DND-41 (cell line): ENCODE results near the gene SMC3.

Experiments
- ATAC-seq: fragments of 200-7000 bp; cut with Tn5 transposase; 3 replicates; pipeline ENCODE4 v1.9.1; 2021; ENCODE audit warnings: low read depth; ENCODE audit not compliant: insufficient read depth
- DNase-seq: peaks from one replicate; pipeline ENCODE4 v3.0.0-alpha.2; 2020
- H2AFZ ChIP-seq: 2 replicates; pipeline ENCODE4 v1.6.0; 2012; ENCODE audit warnings: low read depth, low read length
- H3K27ac ChIP-seq: 2 replicates; pipeline ENCODE4 v1.5.1; 2012; ENCODE audit warnings: low read length, inconsistent platforms
- H3K27me3 ChIP-seq: fragments of 200-600 bp; sonication (generic); 2 replicates; pipeline ENCODE4 v1.6.0; 2012; ENCODE audit warnings: low read length, mild to moderate bottlenecking, inconsistent platforms; ENCODE audit not compliant: insufficient read depth, poor library complexity
- H3K36me3 ChIP-seq: 2 replicates; pipeline ENCODE4 v1.5.1; 2012; ENCODE audit warnings: low read length, inconsistent platforms; ENCODE audit not compliant: insufficient read depth
- H3K4me1 ChIP-seq: 2 replicates; pipeline ENCODE4 v1.5.1; 2012; ENCODE audit warnings: mild to moderate bottlenecking, low read length; ENCODE audit not compliant: insufficient read depth
- H3K4me2 ChIP-seq: 2 replicates; pipeline ENCODE4 v1.6.0; 2012; ENCODE audit warnings: mild to moderate bottlenecking, moderate library complexity, low read length, inconsistent platforms; ENCODE audit not compliant: insufficient read depth
- H3K4me3 ChIP-seq, 2 experiments: fragments of 200-600 bp in 1 of 2; shearing (Covaris generic) in 1 of 2; 2 replicates each; pipeline ENCODE4 v1.5.1; 2012 to 2016; ENCODE audit warnings: inconsistent platforms in 2 of 2, low read length in 2 of 2, mild to moderate bottlenecking in 2 of 2, low read depth in 1 of 2, moderate library complexity in 1 of 2
- H3K79me2 ChIP-seq: 2 replicates; pipeline ENCODE4 v1.6.0; 2012; ENCODE audit warnings: low read length, inconsistent platforms; ENCODE audit not compliant: insufficient read depth
- H3K9ac ChIP-seq: 2 replicates; pipeline ENCODE4 v1.6.0; 2012; ENCODE audit warnings: low read depth, mild to moderate bottlenecking, inconsistent platforms, low read length, moderate library complexity
- H3K9me3 ChIP-seq: 2 replicates; pipeline ENCODE4 v1.5.1; 2012; ENCODE audit warnings: low read length, moderate library complexity, mild to moderate bottlenecking, inconsistent platforms; ENCODE audit not compliant: insufficient read depth, severe bottlenecking
- H4K20me1 ChIP-seq: 2 replicates; pipeline ENCODE4 v1.6.0; 2012; ENCODE audit warnings: low read length; ENCODE audit not compliant: insufficient read depth
- CTCF ChIP-seq: IDR thresholded peaks from 2 replicates; pipeline ENCODE4 v1.5.1; 2012; ENCODE audit warnings: borderline replicate concordance, low read length, moderate library complexity, mild to moderate bottlenecking; ENCODE audit not compliant: poor library complexity, severe bottlenecking; ENCODE audit errors: extremely low read depth
- EZH2 ChIP-seq: IDR thresholded peaks from 3 replicates; pipeline ENCODE4 v1.6.1; 2012; ENCODE audit warnings: borderline replicate concordance, low read depth, mild to moderate bottlenecking, moderate library complexity, low read length, inconsistent platforms; ENCODE audit not compliant: severe bottlenecking

SMC3 gene

GRCh38 chr10:110642204-110643034, 74.9 kb downstream of the SMC3 start:
- Histone ChIP-seq H3K36me3 (no peaks in the 10 kb centered on the region), H4K20me1 (no peaks in the 10 kb centered on the region), H3K4me1 (no peaks in the 10 kb centered on the region), H2AFZ (no peak overlapping the region), H3K4me2 (no peak overlapping the region), H3K9me3 (no peaks in the 10 kb centered on the region), H3K9ac (no peak overlapping the region), H3K4me3 (no peak overlapping the region), H3K27me3 (peaks cover 4% of the 10 kb centered on the region), H3K79me2 (no peaks in the 10 kb centered on the region), H3K27ac (no peak overlapping the region)
- ATAC-seq: no peak
- no peak for DNase-seq
- TF ChIP-seq EZH2 (no peak), CTCF (no peak)

- H4K20me1 ChIP-seq: no peaks in the 10 kb centered on the region
- no peaks in the 10 kb centered on the region for H3K4me1 ChIP-seq
- no peaks in the 10 kb centered on the region for H3K36me3 ChIP-seq
- no peaks in the 10 kb centered on the region for H3K9me3 ChIP-seq
- DNase-seq (no peak), ATAC-seq (no peak)
- H3K27ac ChIP-seq: no peak overlapping the region
- no peaks in the 10 kb centered on the region for H3K27me3 ChIP-seq
- H3K79me2 ChIP-seq: no peaks in the 10 kb centered on the region
- H3K9ac ChIP-seq: no peak overlapping the region
- H3K4me3 ChIP-seq: no peak overlapping the region
- no peak overlapping the region for H2AFZ ChIP-seq
- H3K4me2 ChIP-seq: no peak overlapping the region
- TF ChIP-seq CTCF: no peak
- TF ChIP-seq EZH2: no peak
Observed at GRCh38 chr10:110643035-110643652, 75.6 kb downstream of the SMC3 start.

GRCh38 chr10:110643653-110644597, 76.4 kb downstream of the SMC3 start, which contains the start of gene RBM20:
Gene RBM20 (plus strand): TSS chr10:110644336. CDS start chr10:110644455, 119 bp downstream.
- H2AFZ ChIP-seq: no peak within 1 kb of the TSS
- no peak within 1 kb of the TSS for H3K27ac ChIP-seq
- H3K79me2 ChIP-seq: no peaks in the 10 kb centered on the region
- H3K36me3 ChIP-seq: no peaks in the 10 kb centered on the region
- H3K9ac ChIP-seq: no peak within 1 kb of the TSS
- ATAC-seq: no peak
- H3K4me3 ChIP-seq: no peak within 1 kb of the TSS
- H3K4me1 ChIP-seq: no peaks in the 10 kb centered on the region
- no peaks in the 10 kb centered on the region for H3K9me3 ChIP-seq
- TF ChIP-seq EZH2: no peak
- H4K20me1 ChIP-seq: no peaks in the 10 kb centered on the region
- DNase-seq: no peak
- no peak within 1 kb of the TSS for H3K4me2 ChIP-seq
- no peaks in the 10 kb centered on the region for H3K27me3 ChIP-seq
